PC-9 (cell line): ENCODE measurements around the gene MIER2. TPM values are rescaled to one million over a fixed set of nuclear protein-coding genes. Genes with fewer than 3 reads are reported as not detected.
A peak's percentile ranks its signal among the peaks of the same experiment; 100 is the strongest.

Experiments used
- BruUV-seq: library from RNA; stranded (reverse); fragments of 400-500 nt; replicated peaks from 2 replicates; lab custom pipeline; 2021; lab: Mats Ljungman, UMichigan
- CTCF ChIA-PET: fragments of 300-600 bp; sonication (Branson Sonifier 250); formaldehyde crosslinking; loops from one replicate; lab custom pipeline; 2022; ENCODE audit warnings: antibody characterized with exemption; lab: Charles Lee
- POLR2A ChIA-PET: fragments of 300-600 bp; sonication (Branson Sonifier 250); formaldehyde crosslinking; loops from one replicate; lab custom pipeline; 2022; ENCODE audit warnings: antibody characterized with exemption; ENCODE audit not compliant: unreplicated experiment; lab: Charles Lee
- DNase-seq, 2 experiments: peaks; one replicate each; pipeline versions ENCODE4 v3.0.0 to v3.0.0-alpha.2; 2015 to 2022; ENCODE audit warnings: mixed read lengths in 1 of 2
- H2AFZ ChIP-seq: fragments of 200-600 bp; sonication (generic); 2 replicates; pipeline ENCODE4 v1.8.1; 2017; ENCODE audit warnings: antibody characterized with exemption
- H3F3A ChIP-seq: fragments of 200-600 bp; sonication (generic); 2 replicates; pipeline ENCODE4 v1.8.1; 2017; ENCODE audit warnings: antibody characterized with exemption, mild to moderate bottlenecking, low read depth; ENCODE audit not compliant: insufficient read depth
- H3K27ac ChIP-seq: fragments of 200-600 bp; sonication (generic); 2 replicates; pipeline ENCODE4 v1.6.1; 2016; ENCODE audit warnings: mixed run types
- H3K27me3 ChIP-seq: fragments of 200-600 bp; sonication (generic); 2 replicates; pipeline ENCODE4 v1.6.1; 2016; ENCODE audit warnings: low read depth, mixed run types; ENCODE audit not compliant: insufficient read depth
- H3K36me3 ChIP-seq: fragments of 200-600 bp; sonication (generic); 2 replicates; pipeline ENCODE4 v1.6.1; 2016; ENCODE audit warnings: low read depth, mixed run types
- H3K4me1 ChIP-seq: fragments of 200-600 bp; sonication (generic); replicated peaks from 2 replicates; pipeline ENCODE4 v1.6.1; 2016; ENCODE audit warnings: mixed run types; ENCODE audit not compliant: insufficient read depth
- H3K4me2 ChIP-seq: fragments of 200-600 bp; sonication (generic); 2 replicates; pipeline ENCODE4 v1.6.1; 2017; ENCODE audit warnings: mixed run types
- H3K4me3 ChIP-seq: fragments of 200-600 bp; sonication (generic); 2 replicates; pipeline ENCODE4 v1.6.1; 2016; ENCODE audit warnings: mixed run types
- H3K79me2 ChIP-seq: fragments of 200-600 bp; sonication (generic); 2 replicates; pipeline ENCODE4 v1.6.1; 2017; ENCODE audit warnings: low read depth, mixed run types
- H3K9me2 ChIP-seq: fragments of 200-600 bp; sonication (generic); 2 replicates; pipeline ENCODE4 v1.8.1; 2017; ENCODE audit warnings: mild to moderate bottlenecking; ENCODE audit not compliant: insufficient read depth
- H3K9me3 ChIP-seq: fragments of 200-600 bp; sonication (generic); 2 replicates; pipeline ENCODE4 v1.8.1; 2016; ENCODE audit warnings: low read depth; ENCODE audit not compliant: insufficient read depth
- H4K20me1 ChIP-seq: fragments of 200-600 bp; sonication (generic); 2 replicates; pipeline ENCODE4 v1.8.1; 2017; ENCODE audit not compliant: insufficient read depth
- EZH2 ChIP-seq: fragments of 200-600 bp; sonication (generic); IDR thresholded peaks from 2 replicates; pipeline ENCODE4 v1.8.0; 2017; ENCODE audit warnings: antibody characterized with exemption, low read depth
- intact Hi-C: fragments of 100-400 bp; cut with micrococcal nuclease; formaldehyde crosslinking; loops from one replicate; pipeline ENCODE4 v1.10.0; 2022; ENCODE audit not compliant: unreplicated experiment
- total RNA-seq: library from RNA; stranded (reverse); gene quantifications from 2 replicates; pipeline ENCODE4 v1.2.3, GENCODE V29; 2021
- TF ChIP-seq, protein P1 (sequence below): fragments of 200-600 bp; sonication (generic); conservative IDR thresholded peaks from 2 replicates; pipeline ENCODE4 v1.6.1; 2017; ENCODE audit warnings: mixed run types, antibody characterized with exemption, mild to moderate bottlenecking, moderate library complexity

The MIER2 gene
- total RNA-seq, 1 experiment from 2014 or later: 25.2 TPM

DNA sequence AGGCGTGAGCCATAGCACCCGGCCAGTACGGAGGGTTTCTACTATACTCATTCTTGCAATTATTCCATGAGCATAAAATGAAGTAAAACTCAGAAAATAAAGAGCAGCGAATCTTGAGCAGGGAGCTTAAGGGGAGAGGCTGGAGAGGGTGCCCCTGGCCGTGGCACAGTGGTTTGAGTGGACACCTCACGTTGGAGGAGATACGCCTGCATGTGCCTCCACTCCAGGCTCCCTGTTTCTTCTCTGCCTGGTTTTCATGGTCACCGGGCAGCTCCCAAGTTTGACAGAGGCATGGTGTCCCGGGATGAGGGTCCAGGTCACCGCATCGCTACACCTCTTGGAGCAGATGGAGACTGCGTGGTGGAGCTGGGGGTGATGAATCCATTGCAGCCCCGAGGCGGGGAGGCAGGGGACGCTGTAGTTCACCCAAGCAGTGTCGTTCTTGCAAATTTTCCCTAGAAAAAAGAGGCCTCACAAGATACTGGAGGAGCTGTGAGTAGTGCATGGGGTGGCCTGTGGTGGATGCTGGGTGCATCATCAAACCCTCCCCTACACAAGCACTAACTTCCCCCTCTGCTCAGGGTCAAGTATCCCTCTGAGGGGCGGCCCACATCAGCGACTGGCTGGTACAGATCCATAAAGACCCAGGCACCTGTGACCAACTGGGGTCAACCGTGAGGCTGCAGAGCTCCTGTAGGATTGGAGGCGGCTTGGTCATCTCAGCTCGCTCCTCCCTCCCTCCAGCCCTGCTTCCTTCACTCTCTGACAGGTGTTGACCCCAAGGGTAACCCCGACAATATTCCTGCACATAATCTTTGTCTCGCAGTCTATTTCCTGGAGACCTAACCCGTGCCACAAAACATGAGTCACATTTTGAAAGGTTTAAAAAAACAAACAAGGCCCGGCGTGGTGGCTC, 3.6 kb upstream of the MIER2 start:
- Histone ChIP-seq H3K36me3 (no peaks in the 10 kb centered on the region), H2AFZ (no peak overlapping the region), H3K79me2 (peaks cover 8% of the 10 kb centered on the region), H3K4me3 (no peak overlapping the region), H3K4me1 (peaks cover 5% of the 10 kb centered on the region; the same call in 1 of the 2 replicates), H3K9me3 (peaks cover 3% of the 10 kb centered on the region; the same call in 1 of the 2 replicates), H3K27ac (no peak overlapping the region), H3K27me3 (no peaks in the 10 kb centered on the region), H3F3A (no peaks in the 10 kb centered on the region; the same call in 1 of the 2 replicates), H3K9me2 (no peaks in the 10 kb centered on the region), H3K4me2 (no peak overlapping the region), H4K20me1 (no peaks in the 10 kb centered on the region)
- no TSS peak for BruUV-seq
- TF ChIP-seq, protein P1, sequence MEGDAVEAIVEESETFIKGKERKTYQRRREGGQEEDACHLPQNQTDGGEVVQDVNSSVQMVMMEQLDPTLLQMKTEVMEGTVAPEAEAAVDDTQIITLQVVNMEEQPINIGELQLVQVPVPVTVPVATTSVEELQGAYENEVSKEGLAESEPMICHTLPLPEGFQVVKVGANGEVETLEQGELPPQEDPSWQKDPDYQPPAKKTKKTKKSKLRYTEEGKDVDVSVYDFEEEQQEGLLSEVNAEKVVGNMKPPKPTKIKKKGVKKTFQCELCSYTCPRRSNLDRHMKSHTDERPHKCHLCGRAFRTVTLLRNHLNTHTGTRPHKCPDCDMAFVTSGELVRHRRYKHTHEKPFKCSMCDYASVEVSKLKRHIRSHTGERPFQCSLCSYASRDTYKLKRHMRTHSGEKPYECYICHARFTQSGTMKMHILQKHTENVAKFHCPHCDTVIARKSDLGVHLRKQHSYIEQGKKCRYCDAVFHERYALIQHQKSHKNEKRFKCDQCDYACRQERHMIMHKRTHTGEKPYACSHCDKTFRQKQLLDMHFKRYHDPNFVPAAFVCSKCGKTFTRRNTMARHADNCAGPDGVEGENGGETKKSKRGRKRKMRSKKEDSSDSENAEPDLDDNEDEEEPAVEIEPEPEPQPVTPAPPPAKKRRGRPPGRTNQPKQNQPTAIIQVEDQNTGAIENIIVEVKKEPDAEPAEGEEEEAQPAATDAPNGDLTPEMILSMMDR: no peak
- intact Hi-C loops: no loop called here
- CTCF ChIA-PET: no interaction called here
- POLR2A ChIA-PET: no interaction called here
- DNase-seq: peak; percentile 12 to 69

DNA sequence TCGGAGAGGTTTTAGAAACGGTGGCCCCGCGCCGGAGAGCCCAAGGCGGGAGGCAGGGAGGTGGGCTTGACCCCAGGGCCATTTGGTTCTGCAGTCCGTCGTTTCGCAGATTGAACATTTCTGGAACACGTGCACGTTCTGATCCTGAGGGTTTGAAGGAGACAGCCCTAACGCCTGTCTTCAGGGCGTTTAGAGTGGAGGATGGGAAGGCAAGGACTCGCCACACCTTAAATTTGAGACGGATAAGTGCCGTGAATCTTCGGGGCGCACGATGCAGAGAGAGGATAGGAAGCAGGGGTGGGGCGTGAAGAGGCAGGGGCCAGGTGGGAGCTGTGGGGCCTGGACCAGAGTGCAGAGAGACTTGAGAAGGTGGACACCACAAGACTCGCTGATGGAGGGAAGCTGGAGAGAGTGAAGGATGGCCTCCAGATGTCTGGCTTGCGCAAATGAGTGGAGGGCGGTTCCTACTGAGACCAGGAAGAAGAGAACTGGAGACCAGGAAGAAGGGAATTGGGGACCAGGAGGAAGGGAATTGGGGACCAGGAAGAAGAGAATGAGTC, 804 bp upstream of the MIER2 start:
- POLR2A ChIA-PET: no interaction called here
- no peaks in the 10 kb centered on the region for H3K9me3 ChIP-seq
- H3K36me3 ChIP-seq: peaks cover 4% of the 10 kb centered on the region; the same call in 1 of the 2 replicates
- no TSS peak for BruUV-seq
- peaks cover 19% of the 10 kb centered on the region for H4K20me1 ChIP-seq
- H3F3A ChIP-seq: no peaks in the 10 kb centered on the region; the same call in 1 of the 2 replicates
- H3K79me2 ChIP-seq: peaks cover 36% of the 10 kb centered on the region
- H2AFZ ChIP-seq: peak overlapping the region; percentile 74
- intact Hi-C loops: no loop called here
- CTCF ChIA-PET: no interaction called here
- H3K27ac ChIP-seq: no peak overlapping the region
- H3K4me1 ChIP-seq: peaks cover 22% of the 10 kb centered on the region
- H3K4me3 ChIP-seq: peak overlapping the region; percentile 41; the same call in 1 of the 2 replicates
- no peak for TF ChIP-seq EZH2
- TF ChIP-seq, protein P1: no peak
- no peaks in the 10 kb centered on the region for H3K9me2 ChIP-seq
- peak overlapping the region; percentile 44 for H3K4me2 ChIP-seq
- H3K27me3 ChIP-seq: no peaks in the 10 kb centered on the region
- no peak for DNase-seq

DNA sequence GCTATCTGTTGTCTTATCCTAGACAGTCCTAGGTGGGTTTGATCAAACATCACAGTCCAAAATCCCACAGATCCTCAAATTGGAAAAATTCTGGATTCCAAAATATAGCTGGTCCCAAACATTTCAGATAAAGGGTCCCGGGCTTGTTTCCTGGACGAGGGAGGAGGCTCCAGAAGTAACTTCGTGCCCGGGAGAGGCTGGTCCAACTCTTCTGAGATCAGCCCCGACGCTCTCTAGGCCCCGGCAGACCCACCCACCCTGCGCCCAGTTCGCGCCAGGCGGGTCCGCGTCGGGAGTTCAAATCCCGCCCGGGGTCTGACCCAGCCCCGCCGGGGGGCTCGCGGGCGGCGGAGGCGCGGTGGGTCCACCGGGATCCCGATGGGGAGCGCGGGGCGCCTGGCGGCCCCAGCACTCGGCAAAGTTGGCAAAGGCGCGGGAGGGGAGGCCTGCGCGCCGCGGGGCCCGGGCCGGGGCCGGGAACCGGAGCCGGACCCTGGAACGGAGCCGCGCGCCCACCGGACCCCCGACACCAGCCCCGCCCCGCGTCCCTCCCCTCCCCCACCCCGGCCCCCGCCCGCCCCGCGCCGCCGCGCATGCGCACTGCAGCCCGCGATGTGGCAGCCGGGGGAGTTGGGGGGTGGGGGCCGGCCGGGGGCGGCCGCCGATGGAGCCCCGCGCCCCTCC, 513 bp downstream of the MIER2 start:
- ChIA-PET CTCF (no interaction called here), POLR2A (no interaction called here)
- DNase-seq: no peak
- TF ChIP-seq, protein P1: no peak
- TF ChIP-seq EZH2: no peak
- no peak overlapping the region for H2AFZ ChIP-seq
- no peaks in the 10 kb centered on the region for H3K27me3 ChIP-seq
- peak overlapping the region; percentile 80 for H3K4me2 ChIP-seq
- no peaks in the 10 kb centered on the region for H3K9me3 ChIP-seq
- H4K20me1 ChIP-seq: peaks cover 24% of the 10 kb centered on the region
- H3K79me2 ChIP-seq: peaks cover 49% of the 10 kb centered on the region
- no TSS peak for BruUV-seq
- peaks cover 22% of the 10 kb centered on the region for H3K4me1 ChIP-seq
- intact Hi-C loops: no loop called here
- H3K27ac ChIP-seq: no peak overlapping the region
- peaks cover 11% of the 10 kb centered on the region; the same call in 1 of the 2 replicates for H3K36me3 ChIP-seq
- no peaks in the 10 kb centered on the region; the same call in 1 of the 2 replicates for H3F3A ChIP-seq
- H3K4me3 ChIP-seq: peak overlapping the region; percentile 63
- H3K9me2 ChIP-seq: no peaks in the 10 kb centered on the region
